AG20443 (cell line): ENCODE results near the gene ZNF829.

Experiments used
- DNase-seq: peaks from one replicate; pipeline ENCODE4 v3.0.0; 2012; ENCODE audit warnings: low spot score, mixed read lengths

The ZNF829 gene

GRCh38 chr19:36915992-36916830 lies at the start of gene ZNF829, which contains the start of gene ZNF568:
Gene ZNF829 (minus strand): TSS chr19:36916291. CDS start chr19:36915167, 1,124 bp downstream.
Gene ZNF568 (plus strand): TSS chr19:36916332. CDS start chr19:36922771, 6,439 bp downstream.
- peak; percentile 92 for DNase-seq

- no peak for DNase-seq
Observed at GRCh38 chr19:36963280-36963679, 47.2 kb upstream of the ZNF829 start.

GRCh38 chr19:36962346-36962745 lies 46.3 kb upstream of the ZNF829 start:
- DNase-seq = no peak

- DNase-seq = no peak
Observed at GRCh38 chr19:36950335-36951119, 34.4 kb upstream of the ZNF829 start.

- peak; percentile 6 for DNase-seq
Observed at GRCh38 chr19:36939153-36939552, 23.1 kb upstream of the ZNF829 start.

- DNase-seq = no peak
Observed at GRCh38 chr19:36931684-36932083, 15.6 kb upstream of the ZNF829 start.

GRCh38 chr19:36918090-36918489 lies 2.0 kb upstream of the ZNF829 start:
- no peak for DNase-seq

- DNase-seq = peak; percentile 59
Observed at GRCh38 chr19:36916991-36917390, 900 bp upstream of the ZNF829 start.

- DNase-seq = no peak
Observed at GRCh38 chr19:36898422-36898821, 17.7 kb downstream of the ZNF829 start.

GRCh38 chr19:36894849-36895383 lies 21.2 kb downstream of the ZNF829 start:
- no peak for DNase-seq

GRCh38 chr19:36891768-36892357 lies 24.2 kb downstream of the ZNF829 start:
- no peak for DNase-seq

- DNase-seq = no peak
Observed at GRCh38 chr19:36876993-36877938, 38.8 kb downstream of the ZNF829 start.

- DNase-seq = no peak
Observed at GRCh38 chr19:36851898-36852297, 64.2 kb downstream of the ZNF829 start.

GRCh38 chr19:36850559-36851442 lies 65.3 kb downstream of the ZNF829 start, which contains the start of gene ZNF345:
Gene ZNF345 (plus strand): TSS chr19:36850876. CDS start chr19:36876831, 25,955 bp downstream.
- DNase-seq = peak; percentile 93

- peak; percentile 95 for DNase-seq
Observed at GRCh38 chr19:36849701-36850558, 66.2 kb downstream of the ZNF829 start.

- DNase-seq = no peak
Observed at GRCh38 chr19:36847968-36848367, 68.1 kb downstream of the ZNF829 start.

- DNase-seq = no peak
Observed at GRCh38 chr19:36838784-36839324, 77.2 kb downstream of the ZNF829 start.
